Measurements from ENCODE around the gene AMPD3.

- TF ChIP-seq, protein P1, sequence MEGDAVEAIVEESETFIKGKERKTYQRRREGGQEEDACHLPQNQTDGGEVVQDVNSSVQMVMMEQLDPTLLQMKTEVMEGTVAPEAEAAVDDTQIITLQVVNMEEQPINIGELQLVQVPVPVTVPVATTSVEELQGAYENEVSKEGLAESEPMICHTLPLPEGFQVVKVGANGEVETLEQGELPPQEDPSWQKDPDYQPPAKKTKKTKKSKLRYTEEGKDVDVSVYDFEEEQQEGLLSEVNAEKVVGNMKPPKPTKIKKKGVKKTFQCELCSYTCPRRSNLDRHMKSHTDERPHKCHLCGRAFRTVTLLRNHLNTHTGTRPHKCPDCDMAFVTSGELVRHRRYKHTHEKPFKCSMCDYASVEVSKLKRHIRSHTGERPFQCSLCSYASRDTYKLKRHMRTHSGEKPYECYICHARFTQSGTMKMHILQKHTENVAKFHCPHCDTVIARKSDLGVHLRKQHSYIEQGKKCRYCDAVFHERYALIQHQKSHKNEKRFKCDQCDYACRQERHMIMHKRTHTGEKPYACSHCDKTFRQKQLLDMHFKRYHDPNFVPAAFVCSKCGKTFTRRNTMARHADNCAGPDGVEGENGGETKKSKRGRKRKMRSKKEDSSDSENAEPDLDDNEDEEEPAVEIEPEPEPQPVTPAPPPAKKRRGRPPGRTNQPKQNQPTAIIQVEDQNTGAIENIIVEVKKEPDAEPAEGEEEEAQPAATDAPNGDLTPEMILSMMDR (IDR thresholded peaks at IDR 0.05), result no peak
- TF ChIP-seq EZH2 (IDR thresholded peaks at IDR 0.05; ENCODE audit: borderline replicate concordance, insufficient read depth, low read depth, low read length, poor library complexity, severe bottlenecking), result no peak
Measured at GRCh38 chr11:10439351-10439750, 15.7 kb upstream of the AMPD3 start.
